Tibial nerve (tissue), 4 donors: ENCODE data around the gene PRR14. TPM values are rescaled to one million over a fixed set of nuclear protein-coding genes. Genes with fewer than 3 reads are reported as not detected.
A peak's percentile ranks its signal among the peaks of the same experiment; 100 is the strongest.

Experiments used
- DNase-seq, 2 donors: peaks; one replicate each; pipeline ENCODE4 v3.0.0-alpha.2; 2019; ENCODE audit warnings: low spot score in 2 of 2
- H3K27ac ChIP-seq, 4 donors: fragments of 200-600 bp; sonication (generic) in 3 of 4; one replicate each; pipeline ENCODE4 v1.5.1; 2017 to 2019; ENCODE audit warnings: mild to moderate bottlenecking in 1 of 4
- H3K27me3 ChIP-seq, 2 donors: fragments of 200-600 bp; sonication (generic) in 1 of 2; one replicate each; pipeline versions ENCODE4 v1.5.1 to v1.6.0; 2017 to 2019
- H3K36me3 ChIP-seq, 3 donors: fragments of 200-600 bp; sonication (generic); one replicate each; pipeline ENCODE4 v1.5.1; 2018 to 2019
- H3K4me1 ChIP-seq, 4 donors: fragments of 200-600 bp; sonication (generic) in 3 of 4; one replicate each; pipeline ENCODE4 v1.5.1; 2017 to 2019
- H3K4me3 ChIP-seq, 4 donors: fragments of 200-600 bp; sonication (generic) in 3 of 4; one replicate each; pipeline ENCODE4 v1.5.1; 2017 to 2019; ENCODE audit warnings: mild to moderate bottlenecking in 1 of 4, moderate library complexity in 1 of 4
- H3K9me3 ChIP-seq, 4 donors: fragments of 200-600 bp; sonication (generic) in 3 of 4; one replicate each; pipeline ENCODE4 v1.5.1; 2017 to 2019
- EP300 ChIP-seq, 2 donors: sonication (generic); formaldehyde crosslinking; IDR thresholded peaks; one replicate each; pipeline ENCODE4 v1.6.1; 2017; ENCODE audit warnings: antibody characterized with exemption in 2 of 2, mild to moderate bottlenecking in 1 of 2
- POLR2A ChIP-seq, 2 donors: fragments of 450-650 bp; IDR thresholded peaks; one replicate each; pipeline ENCODE4 v1.6.1; 2017; ENCODE audit warnings: antibody characterized with exemption in 2 of 2, mild to moderate bottlenecking in 2 of 2, moderate library complexity in 2 of 2
- WGBS, 2 donors: methylation state at CpG; one replicate each; pipeline ENCODE4 v1.1.5; 2018; 5-methylcytosine and 5-hydroxymethylcytosine counted together
- total RNA-seq, 4 donors: library from RNA; depleted of rRNA; stranded (reverse); fragments of >200 nt; gene quantifications; one replicate each; pipeline ENCODE4 v1.1.0, GENCODE V29; 2016
- TF ChIP-seq, protein P1 (sequence below), 5 experiments: fragments of 200-600 bp in 3 of 5; fragments of 450-650 bp in 2 of 5; sonication (generic) in 3 of 5; IDR thresholded peaks; one replicate each; pipeline ENCODE4 v1.5.1; 2016 to 2019; ENCODE audit warnings: antibody characterized with exemption in 5 of 5, mild to moderate bottlenecking in 3 of 5, moderate library complexity in 2 of 5

Gene PRR14
- total RNA-seq, 4 donors from 2014 or later: 37.4 to 43.7 (median 40.1) TPM

DNA sequence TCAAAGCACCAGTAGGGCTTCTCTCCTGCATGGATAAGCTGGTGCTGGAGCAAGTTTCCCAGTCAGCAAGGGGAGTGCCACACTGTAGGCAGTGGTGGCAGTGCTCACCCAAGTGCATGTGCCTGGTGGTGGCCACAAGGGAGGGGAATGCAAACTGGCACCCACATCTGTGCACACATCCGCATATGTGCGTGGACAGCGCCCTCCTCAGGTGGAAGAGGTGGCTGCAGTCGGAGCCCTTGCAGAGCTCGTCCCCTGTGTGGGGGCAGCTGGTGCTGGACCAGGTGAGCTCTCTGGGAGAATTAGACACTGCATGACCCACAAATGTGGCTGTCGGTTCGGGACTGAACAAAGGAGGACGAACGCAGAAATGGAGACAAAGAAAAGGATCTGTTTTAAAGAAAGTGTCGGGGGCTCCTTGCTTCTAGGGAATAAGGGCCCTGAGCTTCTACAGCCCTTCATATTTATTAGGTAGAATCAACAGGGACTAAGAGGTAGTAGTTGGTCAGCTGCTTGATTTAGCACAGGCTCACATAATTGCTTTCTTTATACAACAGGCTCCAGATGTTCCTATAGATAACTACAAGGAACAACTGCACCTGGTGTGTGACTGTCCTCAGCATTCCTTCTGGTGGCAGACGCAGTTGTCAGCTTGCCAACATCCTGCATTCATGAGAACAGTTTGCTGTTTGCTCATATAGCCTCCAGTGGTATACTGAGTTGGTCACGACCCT, 35.2 kb upstream of the PRR14 start:
- DNase-seq: peak in 1 of 2 donors; percentile 28
- 34 to 51% methylated on average over 12 of the region's 12 CpGs for WGBS, 2 donors
- Histone ChIP-seq H3K9me3 (no peaks in the 10 kb centered on the region), H3K36me3 (no peaks in the 10 kb centered on the region), H3K4me3 (no peak overlapping the region), H3K27me3 (no peaks in the 10 kb centered on the region), H3K27ac (no peak overlapping the region), H3K4me1 (peaks cover 0 to 6% (median 0%) of the 10 kb centered on the region in 4 donors)
- TF ChIP-seq, protein P1, sequence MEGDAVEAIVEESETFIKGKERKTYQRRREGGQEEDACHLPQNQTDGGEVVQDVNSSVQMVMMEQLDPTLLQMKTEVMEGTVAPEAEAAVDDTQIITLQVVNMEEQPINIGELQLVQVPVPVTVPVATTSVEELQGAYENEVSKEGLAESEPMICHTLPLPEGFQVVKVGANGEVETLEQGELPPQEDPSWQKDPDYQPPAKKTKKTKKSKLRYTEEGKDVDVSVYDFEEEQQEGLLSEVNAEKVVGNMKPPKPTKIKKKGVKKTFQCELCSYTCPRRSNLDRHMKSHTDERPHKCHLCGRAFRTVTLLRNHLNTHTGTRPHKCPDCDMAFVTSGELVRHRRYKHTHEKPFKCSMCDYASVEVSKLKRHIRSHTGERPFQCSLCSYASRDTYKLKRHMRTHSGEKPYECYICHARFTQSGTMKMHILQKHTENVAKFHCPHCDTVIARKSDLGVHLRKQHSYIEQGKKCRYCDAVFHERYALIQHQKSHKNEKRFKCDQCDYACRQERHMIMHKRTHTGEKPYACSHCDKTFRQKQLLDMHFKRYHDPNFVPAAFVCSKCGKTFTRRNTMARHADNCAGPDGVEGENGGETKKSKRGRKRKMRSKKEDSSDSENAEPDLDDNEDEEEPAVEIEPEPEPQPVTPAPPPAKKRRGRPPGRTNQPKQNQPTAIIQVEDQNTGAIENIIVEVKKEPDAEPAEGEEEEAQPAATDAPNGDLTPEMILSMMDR (IDR thresholded peaks at IDR 0.05): peak in 3 of 5 experiments; percentile 10 to 37 (median 34)
- TF ChIP-seq POLR2A (IDR thresholded peaks at IDR 0.05) (no peak), EP300 (IDR thresholded peaks at IDR 0.05) (no peak)

DNA sequence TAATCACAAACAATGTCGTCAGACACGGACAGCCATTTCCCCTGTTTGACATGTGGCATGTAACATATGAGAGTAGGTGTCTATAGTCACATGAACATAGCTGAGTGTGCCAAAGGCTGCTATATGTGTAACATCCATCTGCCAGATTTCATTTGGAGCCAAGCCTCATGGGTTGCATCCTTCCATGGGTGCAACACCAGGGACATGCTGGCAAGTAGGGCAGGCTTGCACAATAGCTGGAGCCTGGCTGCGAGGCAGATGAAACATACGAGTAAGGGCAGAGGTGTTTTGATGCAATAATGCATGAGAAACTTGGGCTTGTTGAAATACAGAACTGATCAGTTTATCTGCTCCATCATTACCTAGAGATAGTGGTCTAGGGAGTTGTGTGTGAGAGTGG, 31.6 kb upstream of the PRR14 start:
- Histone ChIP-seq H3K27ac (no peak overlapping the region), H3K4me3 (no peak overlapping the region), H3K4me1 (no peaks in the 10 kb centered on the region), H3K27me3 (no peaks in the 10 kb centered on the region), H3K9me3 (no peaks in the 10 kb centered on the region), H3K36me3 (no peaks in the 10 kb centered on the region)
- DNase-seq: no peak
- TF ChIP-seq, protein P1 (IDR thresholded peaks at IDR 0.05): no peak
- no peak for TF ChIP-seq EP300 (IDR thresholded peaks at IDR 0.05)
- 67 to 77% methylated on average over 4 of the region's 4 CpGs for WGBS, 2 donors

DNA sequence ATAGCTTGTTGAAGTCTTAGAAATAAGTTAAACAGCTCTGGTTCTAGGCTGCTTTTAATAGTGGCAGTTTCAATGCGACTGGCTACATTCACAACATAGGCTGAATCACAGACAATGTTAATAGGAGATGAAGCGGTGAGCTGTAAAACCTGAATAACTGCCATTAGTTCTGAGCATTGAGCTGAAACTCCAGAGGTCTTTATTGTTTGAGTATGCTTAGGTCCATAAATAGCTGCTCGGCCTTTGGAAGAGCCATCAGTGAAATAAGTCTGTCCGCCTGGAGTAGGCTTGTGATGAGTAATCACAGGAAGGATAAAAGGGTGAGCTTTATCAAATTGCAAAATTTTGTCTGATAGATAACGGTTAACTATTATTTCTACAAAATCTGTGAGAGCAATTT, 31.1 kb upstream of the PRR14 start:
- no peak for TF ChIP-seq EP300 (IDR thresholded peaks at IDR 0.05)
- TF ChIP-seq POLR2A (IDR thresholded peaks at IDR 0.05): no peak
- TF ChIP-seq, protein P1 (IDR thresholded peaks at IDR 0.05): no peak
- H3K36me3 ChIP-seq: no peaks in the 10 kb centered on the region
- H3K4me1 ChIP-seq: no peaks in the 10 kb centered on the region
- no peaks in the 10 kb centered on the region for H3K9me3 ChIP-seq
- no peak overlapping the region for H3K4me3 ChIP-seq
- DNase-seq: no peak
- no peak overlapping the region for H3K27ac ChIP-seq
- no peaks in the 10 kb centered on the region for H3K27me3 ChIP-seq
- 70 to 80% methylated on average over 5 of the region's 5 CpGs for WGBS, 2 donors

DNA sequence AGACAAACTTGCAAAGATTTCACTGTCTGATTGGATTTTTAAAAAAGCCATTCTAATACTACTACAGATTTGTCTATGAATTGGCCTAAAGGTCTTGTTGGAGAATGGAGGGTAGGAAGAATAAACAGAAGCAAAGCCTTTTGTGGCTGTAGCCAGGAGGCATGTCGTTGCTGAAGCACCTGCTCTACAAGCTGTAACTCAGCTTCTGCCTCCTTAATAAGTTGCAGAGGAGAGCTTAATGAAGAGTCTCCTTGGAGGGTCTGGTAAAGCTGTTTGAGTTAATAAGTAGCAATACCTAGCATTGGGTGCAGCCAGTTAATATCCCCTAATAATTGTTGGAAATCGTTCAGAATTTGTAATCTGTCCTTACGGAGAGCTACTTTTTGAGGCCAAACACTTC, 30.6 kb upstream of the PRR14 start:
- no peak for DNase-seq
- WGBS, 2 donors: 35 to 53% methylated on average over 3 of the region's 3 CpGs
- H3K27me3 ChIP-seq: no peaks in the 10 kb centered on the region

DNA sequence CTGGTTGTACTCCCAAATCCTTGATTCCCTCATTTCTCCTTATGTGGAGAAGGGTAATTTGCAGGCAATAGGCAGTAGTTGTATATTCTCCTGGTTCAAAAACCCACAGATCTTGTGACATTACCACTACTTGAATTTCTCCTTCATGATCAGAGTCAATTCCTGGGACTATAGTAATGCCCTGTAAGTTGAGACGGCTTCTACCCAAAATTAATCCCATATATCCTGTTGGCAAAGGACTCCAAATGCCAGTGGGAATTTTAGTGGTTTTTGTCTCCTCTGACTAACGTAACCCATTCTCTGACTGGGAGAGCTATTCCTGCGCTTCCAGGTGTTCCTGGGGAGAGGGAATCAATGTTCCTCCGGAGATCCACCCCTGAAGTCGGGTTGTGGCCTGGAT, 29.0 kb upstream of the PRR14 start:
- no peak for DNase-seq
- TF ChIP-seq EP300 (IDR thresholded peaks at IDR 0.05) (no peak), POLR2A (IDR thresholded peaks at IDR 0.05) (no peak)
- no peaks in the 10 kb centered on the region for H3K27me3 ChIP-seq
- no peak overlapping the region for H3K4me3 ChIP-seq
- H3K4me1 ChIP-seq: no peaks in the 10 kb centered on the region
- H3K36me3 ChIP-seq: no peaks in the 10 kb centered on the region
- H3K9me3 ChIP-seq: no peaks in the 10 kb centered on the region
- 57 to 65% methylated on average over 5 of the region's 5 CpGs for WGBS, 2 donors
- H3K27ac ChIP-seq: no peak overlapping the region

More for the DNA sequence above, 30.6 kb upstream of the PRR14 start:
- no peaks in the 10 kb centered on the region for H3K9me3 ChIP-seq
- no peak overlapping the region for H3K4me3 ChIP-seq
- TF ChIP-seq, protein P1 (IDR thresholded peaks at IDR 0.05): no peak
- TF ChIP-seq EP300 (IDR thresholded peaks at IDR 0.05) (no peak), POLR2A (IDR thresholded peaks at IDR 0.05) (no peak)
- no peaks in the 10 kb centered on the region for H3K4me1 ChIP-seq
- H3K36me3 ChIP-seq: no peaks in the 10 kb centered on the region
- no peak overlapping the region for H3K27ac ChIP-seq
